ENCODE data around the gene CREBBP.

- no peak for TF ChIP-seq REST (IDR thresholded peaks at IDR 0.05; ENCODE audit: insufficient read depth in 1 of 2, low read depth in 2 of 2, low read length in 2 of 2)
- TF ChIP-seq TAF1 (IDR thresholded peaks at IDR 0.05; ENCODE audit: borderline replicate concordance, insufficient read depth, low read length) = no peak
- no peak for TF ChIP-seq POLR2AphosphoS5 (IDR thresholded peaks at IDR 0.05; ENCODE audit: low read depth, low read length)
- TF ChIP-seq SIN3A (IDR thresholded peaks at IDR 0.05; ENCODE audit: borderline replicate concordance, insufficient read depth, low read length) = no peak
- no peak for TF ChIP-seq FOXP2 (optimal IDR thresholded peaks at IDR 0.05; ENCODE audit: borderline replicate concordance, extremely low read depth, extremely low read length, insufficient read depth)
These were observed 88.8 kb downstream of the CREBBP start for GRCh38 chr16:3791701-3792100.
